HepG2 (cell line): ENCODE measurements around the gene PSMD1. TPM values are rescaled to one million over a fixed set of nuclear protein-coding genes. Genes with fewer than 3 reads are reported as not detected.

Source experiments
- BRF2 ChIP-seq: sonication (generic); formaldehyde crosslinking; IDR thresholded peaks from 2 replicates; pipeline ENCODE4 v1.8.1; 2022; ENCODE audit warnings: mild to moderate bottlenecking, missing genetic modification reagents
- HDAC1 ChIP-seq: sonication (generic); formaldehyde crosslinking; IDR thresholded peaks from 2 replicates; pipeline ENCODE4 v1.5.1; 2020; ENCODE audit warnings: mild to moderate bottlenecking, missing genetic modification reagents
- IKZF5 ChIP-seq: IDR thresholded peaks from 2 replicates; pipeline ENCODE4 v1.6.1; 2018; ENCODE audit warnings: missing genetic modification reagents, mild to moderate bottlenecking, missing compliant biosample characterization
- MBNL3 ChIP-seq: fragments of 250-450 bp; sonication (Bioruptor Pico); conservative IDR thresholded peaks from 2 replicates; pipeline ENCODE4 v1.8.0; 2022; ENCODE audit warnings: mild to moderate bottlenecking, inconsistent platforms
- NFATC3 ChIP-seq: sonication (generic); formaldehyde crosslinking; IDR thresholded peaks from 2 replicates; pipeline ENCODE4 v1.5.1; 2020; ENCODE audit warnings: mild to moderate bottlenecking, missing genetic modification reagents
- NR1H2 ChIP-seq: sonication (generic); formaldehyde crosslinking; IDR thresholded peaks from 2 replicates; pipeline ENCODE4 v1.8.1; 2022; ENCODE audit warnings: low read depth, missing genetic modification reagents, borderline replicate concordance
- NR2F2 ChIP-seq: IDR thresholded peaks from 2 replicates; pipeline ENCODE4 v1.6.1; 2012; ENCODE audit warnings: low read depth, inconsistent platforms, borderline replicate concordance
- PATZ1 ChIP-seq: sonication (generic); formaldehyde crosslinking; IDR thresholded peaks from 2 replicates; pipeline ENCODE4 v1.4.0; 2020; ENCODE audit warnings: missing genetic modification reagents
- PCBP1 ChIP-seq: fragments of 200-400 bp; formaldehyde crosslinking; IDR thresholded peaks from 2 replicates; pipeline ENCODE4 v1.6.1; 2017; ENCODE audit warnings: mild to moderate bottlenecking, low read depth, low read length, borderline replicate concordance
- PRDM10 ChIP-seq: sonication (generic); formaldehyde crosslinking; IDR thresholded peaks from 2 replicates; pipeline ENCODE4 v1.4.0; 2020; ENCODE audit warnings: low read depth, missing genetic modification reagents
- RARG ChIP-seq: sonication (generic); formaldehyde crosslinking; IDR thresholded peaks from 2 replicates; pipeline ENCODE4 v1.4.0; 2020; ENCODE audit warnings: low read depth, mild to moderate bottlenecking, missing genetic modification reagents
- REL ChIP-seq: sonication (generic); formaldehyde crosslinking; conservative IDR thresholded peaks from 2 replicates; pipeline ENCODE4 v1.8.0; 2022; ENCODE audit warnings: mild to moderate bottlenecking, missing genetic modification reagents, moderate library complexity
- SIN3B ChIP-seq: fragments of 150-350 bp; IDR thresholded peaks from 2 replicates; pipeline ENCODE4 v1.6.1; 2014; ENCODE audit warnings: low read length
- SMARCC2 ChIP-seq: fragments of 450-650 bp; IDR thresholded peaks from 2 replicates; pipeline ENCODE4 v1.6.1; 2017; ENCODE audit warnings: antibody characterized with exemption, mild to moderate bottlenecking
- SRSF9 ChIP-seq: fragments of 200-400 bp; formaldehyde crosslinking; IDR thresholded peaks from 2 replicates; pipeline ENCODE4 v1.6.1; 2018; ENCODE audit warnings: borderline replicate concordance, mild to moderate bottlenecking, low read depth, low read length; ENCODE audit not compliant: insufficient read depth, poor library complexity, severe bottlenecking
- YEATS4 ChIP-seq: sonication (generic); formaldehyde crosslinking; IDR thresholded peaks from 2 replicates; pipeline ENCODE4 v1.4.0; 2020; ENCODE audit warnings: missing genetic modification reagents, borderline replicate concordance
- ZNF484 ChIP-seq: sonication (generic); formaldehyde crosslinking; IDR thresholded peaks from 2 replicates; pipeline ENCODE4 v1.5.1; 2020; ENCODE audit warnings: mild to moderate bottlenecking, low read depth, missing genetic modification reagents, borderline replicate concordance
- ZNF562 ChIP-seq: sonication (generic); formaldehyde crosslinking; IDR thresholded peaks from 2 replicates; pipeline ENCODE4 v1.8.0; 2022; ENCODE audit warnings: missing genetic modification reagents, borderline replicate concordance
- ZNF619 ChIP-seq: sonication (generic); formaldehyde crosslinking; IDR thresholded peaks from 2 replicates; pipeline ENCODE4 v1.4.0; 2020; ENCODE audit warnings: mild to moderate bottlenecking, missing genetic modification reagents
- ZNF788 ChIP-seq: sonication (generic); formaldehyde crosslinking; IDR thresholded peaks from 2 replicates; pipeline ENCODE4 v1.5.0; 2020; ENCODE audit warnings: mild to moderate bottlenecking, missing genetic modification reagents, borderline replicate concordance
- ZNF792 ChIP-seq: IDR thresholded peaks from 2 replicates; pipeline ENCODE4 v1.6.1; 2016
- polyA plus RNA-seq, 8 experiments: library from polyadenylated mRNA; depleted of rRNA in 3 of 8; stranded (reverse) in 7 of 8; unstranded in 1 of 8; fragments of >200 nt; fragmentation: Illumina TruSeq in 4 of 8; extraction: Trizol in 4 of 8; gene quantifications; 2 replicates each; pipeline versions ENCODE4 v1.2.1 to v1.2.3, GENCODE V29; 2011 to 2016; ENCODE audit warnings: low read depth in 4 of 8, missing spikeins in 1 of 8, mixed read lengths in 1 of 8; ENCODE audit not compliant: insufficient read depth in 1 of 8
- total RNA-seq, 5 experiments: library from RNA; depleted of rRNA; stranded (reverse); fragments of >200 nt; fragmentation: Illumina TruSeq; extraction: Trizol; gene quantifications; 2 replicates each; pipeline ENCODE4 v1.2.3, GENCODE V29; 2016; ENCODE audit warnings: low read depth in 1 of 5

Gene PSMD1
- total and polyA plus RNA-seq, 2 of the 13 experiments (the other 11 are each of a cell fraction or from before 2014, with no cell fraction given): 136 to 191 TPM

- TF ChIP-seq MBNL3 (CRISPR knock-in tag) (no peak), ZNF562 (CRISPR knock-in tag) (no peak), NR1H2 (peak; percentile 71; the same call in 1 of the 2 replicates), PATZ1 (CRISPR knock-in tag) (0 out of 2 replicates have a peak, but pooled peaks have one; percentile 8), ZNF792 (CRISPR knock-in tag) (peak; percentile 19; the same call in 1 of the 2 replicates), BRF2 (CRISPR knock-in tag) (no peak), ZNF788 (CRISPR knock-in tag) (peak; percentile 97), SMARCC2 (no peak), PCBP1 (no peak), RARG (0 out of 2 replicates have a peak, but pooled peaks have one; percentile 21), SIN3B (no peak), ZNF619 (CRISPR knock-in tag) (peak; percentile 18; the same call in 1 of the 2 replicates), HDAC1 (peak; percentile 91), SRSF9 (no peak), REL (CRISPR knock-in tag) (no peak), NFATC3 (CRISPR knock-in tag) (no peak), YEATS4 (CRISPR knock-in tag) (peak; percentile 81), NR2F2 (no peak; the same call in 1 of the 2 replicates), IKZF5 (CRISPR knock-in tag) (no peak), ZNF484 (CRISPR knock-in tag) (no peak), PRDM10 (peak; percentile 52)
These were observed 141.9 kb downstream of the PSMD1 start, which contains the start of gene ARMC9 (continued) for GRCh38 chr2:231198291-231199173.
